GM12878 (cell line): ENCODE measurements around the gene TYROBP.

Experiments used
- BCL11A ChIP-seq: IDR thresholded peaks from 2 replicates; pipeline ENCODE4 v1.6.1; 2011; ENCODE audit warnings: low read depth, low read length
- BRCA1 ChIP-seq: IDR thresholded peaks from 2 replicates; pipeline ENCODE4 v1.6.1; 2011; ENCODE audit warnings: low read depth, low read length, improper control_type of control experiment
- E2F4 ChIP-seq: IDR thresholded peaks from 2 replicates; pipeline ENCODE4 v1.6.1; 2012; ENCODE audit warnings: low read depth, low read length, improper control_type of control experiment
- EP300 ChIP-seq, 2 experiments: fragments of 150-350 bp in 1 of 2; IDR thresholded peaks; 2 replicates each; pipeline ENCODE4 v1.6.1; 2011 to 2012; ENCODE audit warnings: low read depth in 2 of 2, low read length in 2 of 2, borderline replicate concordance in 1 of 2, improper control_type of control experiment in 1 of 2, inconsistent platforms in 1 of 2; ENCODE audit not compliant: control insufficient read depth in 1 of 2
- FOS ChIP-seq: IDR thresholded peaks from 3 replicates; pipeline ENCODE4 v1.6.1; 2011; ENCODE audit warnings: borderline replicate concordance; ENCODE audit not compliant: insufficient read length; ENCODE audit errors: extremely low read depth
- MTA2 ChIP-seq: fragments of 450-650 bp; IDR thresholded peaks from 2 replicates; pipeline ENCODE4 v1.6.1; 2016; ENCODE audit warnings: low read depth, mild to moderate bottlenecking, moderate library complexity
- NFIC ChIP-seq: IDR thresholded peaks from 2 replicates; pipeline ENCODE4 v1.6.1; 2012; ENCODE audit warnings: low read depth, mild to moderate bottlenecking, inconsistent platforms, low read length, moderate library complexity
- POLR2A ChIP-seq: IDR thresholded peaks from 2 replicates; pipeline ENCODE4 v1.6.1; 2011; ENCODE audit warnings: low read depth, mild to moderate bottlenecking, low read length
- REST ChIP-seq: IDR thresholded peaks from 2 replicates; pipeline ENCODE4 v1.6.1; 2012; ENCODE audit warnings: mild to moderate bottlenecking, low read depth, low read length
- SUZ12 ChIP-seq: fragments of 200-600 bp; sonication (generic); IDR thresholded peaks from one replicate; pipeline ENCODE4 v1.6.1; 2018; ENCODE audit warnings: antibody characterized with exemption, mild to moderate bottlenecking; ENCODE audit not compliant: unreplicated experiment
- TF ChIP-seq, protein P1 (sequence below), 3 experiments: IDR thresholded peaks in 2 of 3; conservative IDR thresholded peaks in 1 of 3; 2 replicates each; pipeline ENCODE4 v1.5.1; 2011; ENCODE audit warnings: low read depth in 3 of 3, low read length in 3 of 3, mild to moderate bottlenecking in 3 of 3, control low read depth in 2 of 3, moderate library complexity in 2 of 3, inconsistent platforms in 1 of 3, mixed read lengths in 1 of 3; ENCODE audit not compliant: control insufficient read depth in 2 of 3, insufficient read depth in 1 of 3; ENCODE audit errors: extremely low read depth in 1 of 3

- TF ChIP-seq E2F4, result no peak
- TF ChIP-seq MTA2, result no peak
- TF ChIP-seq SUZ12, result no peak
- TF ChIP-seq EP300 (IDR thresholded peaks at IDR 0.05; ENCODE audit: borderline replicate concordance in 1 of 2, control insufficient read depth in 1 of 2, low read depth in 2 of 2, low read length in 2 of 2), result no peak
- TF ChIP-seq, protein P1, sequence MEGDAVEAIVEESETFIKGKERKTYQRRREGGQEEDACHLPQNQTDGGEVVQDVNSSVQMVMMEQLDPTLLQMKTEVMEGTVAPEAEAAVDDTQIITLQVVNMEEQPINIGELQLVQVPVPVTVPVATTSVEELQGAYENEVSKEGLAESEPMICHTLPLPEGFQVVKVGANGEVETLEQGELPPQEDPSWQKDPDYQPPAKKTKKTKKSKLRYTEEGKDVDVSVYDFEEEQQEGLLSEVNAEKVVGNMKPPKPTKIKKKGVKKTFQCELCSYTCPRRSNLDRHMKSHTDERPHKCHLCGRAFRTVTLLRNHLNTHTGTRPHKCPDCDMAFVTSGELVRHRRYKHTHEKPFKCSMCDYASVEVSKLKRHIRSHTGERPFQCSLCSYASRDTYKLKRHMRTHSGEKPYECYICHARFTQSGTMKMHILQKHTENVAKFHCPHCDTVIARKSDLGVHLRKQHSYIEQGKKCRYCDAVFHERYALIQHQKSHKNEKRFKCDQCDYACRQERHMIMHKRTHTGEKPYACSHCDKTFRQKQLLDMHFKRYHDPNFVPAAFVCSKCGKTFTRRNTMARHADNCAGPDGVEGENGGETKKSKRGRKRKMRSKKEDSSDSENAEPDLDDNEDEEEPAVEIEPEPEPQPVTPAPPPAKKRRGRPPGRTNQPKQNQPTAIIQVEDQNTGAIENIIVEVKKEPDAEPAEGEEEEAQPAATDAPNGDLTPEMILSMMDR (IDR thresholded peaks at IDR 0.05 in 2 of 3, conservative IDR thresholded peaks at IDR 0.05 in 1 of 3; ENCODE audit: control insufficient read depth in 2 of 3, extremely low read depth in 1 of 3, insufficient read depth in 1 of 3, low read depth in 3 of 3, low read length in 3 of 3), result no peak
- TF ChIP-seq BCL11A, result no peak
- no peak for TF ChIP-seq REST
- TF ChIP-seq POLR2A, result no peak
- TF ChIP-seq BRCA1, result no peak
- TF ChIP-seq FOS, result no peak
- TF ChIP-seq NFIC, result no peak
Observed at GRCh38 chr19:35902870-35903475, 5.1 kb downstream of the TYROBP start.
